ENCODE data around the gene MRS2.

DNA sequence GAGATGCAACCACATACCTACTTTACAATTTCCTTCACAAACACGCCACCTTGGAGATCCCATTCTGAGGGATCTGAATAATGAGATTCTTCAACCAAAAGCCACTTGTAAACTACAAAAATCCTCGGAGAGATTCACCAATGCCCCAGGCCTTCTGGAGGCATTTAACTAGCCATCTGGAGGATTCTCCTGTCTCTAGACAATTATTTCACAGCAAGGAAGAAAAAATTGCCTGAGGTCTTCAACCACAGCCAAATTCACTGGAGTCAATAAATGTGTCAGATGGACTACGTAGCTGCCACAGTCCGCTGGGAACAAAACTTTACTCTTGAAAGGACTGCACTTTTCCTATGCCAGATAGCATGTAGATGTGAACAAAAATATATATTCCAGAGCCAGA lies 25.9 kb upstream of the MRS2 start:
- no peak for TF ChIP-seq CTCF (IDR thresholded peaks at IDR 0.05)
- no peak for TF ChIP-seq POLR2A (IDR thresholded peaks at IDR 0.05)
